IMR-90 (cell line): Measurements from ENCODE around the gene GAS7. TPM values are rescaled to one million over a fixed set of nuclear protein-coding genes. Genes with fewer than 3 reads are reported as not detected.

Experiments used
- ATAC-seq: fragments of 200-7000 bp; cut with Tn5 transposase; 2 replicates; pipeline ENCODE4 v1.9.1; 2020; ENCODE audit warnings: low read depth, mild to moderate bottlenecking, moderate library complexity
- BruUV-seq: library from RNA; stranded (reverse); fragments of 400-500 nt; replicated peaks from 2 replicates; lab custom pipeline; 2021; lab: Mats Ljungman, UMichigan
- CTCF ChIA-PET: fragments of 300-600 bp; formaldehyde crosslinking; extraction: SDS; loops from one replicate; lab custom pipeline; 2021; ENCODE audit warnings: antibody characterized with exemption; lab: Yijun Ruan, JAX
- POLR2A ChIA-PET: fragments of 300-600 bp; sonication (Branson Sonifier 250); formaldehyde crosslinking; loops from one replicate; lab custom pipeline; 2022; ENCODE audit warnings: antibody characterized with exemption; ENCODE audit not compliant: unreplicated experiment; lab: Charles Lee
- DNase-seq: peaks from one replicate; pipeline ENCODE4 v3.0.0; 2013
- H2AFZ ChIP-seq: replicated peaks from 2 replicates; pipeline ENCODE3; 2013; ENCODE audit warnings: low read length, mild to moderate bottlenecking; ENCODE audit not compliant: poor library complexity
- H2AK5ac ChIP-seq: 2 replicates; pipeline ENCODE4 v1.6.1; 2013; ENCODE audit warnings: low read depth, low read length, inconsistent platforms
- H2AK9ac ChIP-seq: replicated peaks from 2 replicates; pipeline ENCODE3; 2013; ENCODE audit warnings: mild to moderate bottlenecking, low read depth, low read length, moderate library complexity; ENCODE audit not compliant: poor library complexity
- H2BK120ac ChIP-seq: 2 replicates; pipeline ENCODE4 v1.6.1; 2013; ENCODE audit warnings: low read depth, low read length, inconsistent platforms
- H2BK15ac ChIP-seq: 3 replicates; pipeline ENCODE4 v1.6.1; 2013; ENCODE audit warnings: low read depth, low read length, inconsistent platforms
- H2BK20ac ChIP-seq: 2 replicates; pipeline ENCODE4 v1.6.1; 2013; ENCODE audit warnings: low read depth, mild to moderate bottlenecking, inconsistent platforms, low read length, moderate library complexity
- H2BK5ac ChIP-seq: 2 replicates; pipeline ENCODE4 v1.6.1; 2013; ENCODE audit warnings: mild to moderate bottlenecking, low read depth, low read length, inconsistent platforms; ENCODE audit not compliant: poor library complexity, severe bottlenecking
- H3K14ac ChIP-seq: replicated peaks from 2 replicates; pipeline ENCODE4 v1.6.1; 2013; ENCODE audit warnings: low read depth, low read length, inconsistent platforms
- H3K18ac ChIP-seq: 2 replicates; pipeline ENCODE4 v1.6.1; 2013; ENCODE audit warnings: low read depth, low read length, control low read depth
- H3K23ac ChIP-seq: 2 replicates; pipeline ENCODE4 v1.6.1; 2013; ENCODE audit warnings: low read depth, low read length, inconsistent platforms
- H3K27ac ChIP-seq: 2 replicates; pipeline ENCODE4 v1.5.1; 2013; ENCODE audit warnings: mild to moderate bottlenecking, control low read depth, low read length; ENCODE audit not compliant: insufficient read depth
- H3K27me3 ChIP-seq: 2 replicates; pipeline ENCODE4 v1.6.1; 2013; ENCODE audit warnings: low read length; ENCODE audit not compliant: control insufficient read depth, insufficient read depth
- H3K36me3 ChIP-seq: 2 replicates; pipeline ENCODE4 v1.6.1; 2013; ENCODE audit warnings: low read length, mixed read lengths; ENCODE audit not compliant: control insufficient read depth, insufficient read depth
- H3K4ac ChIP-seq: 2 replicates; pipeline ENCODE4 v1.6.1; 2013; ENCODE audit warnings: low read depth, low read length, inconsistent platforms
- H3K4me1 ChIP-seq: 2 replicates; pipeline ENCODE4 v1.6.1; 2013; ENCODE audit warnings: low read length, mixed read lengths; ENCODE audit not compliant: control insufficient read depth, insufficient read depth
- H3K4me2 ChIP-seq: 2 replicates; pipeline ENCODE4 v1.6.1; 2013; ENCODE audit warnings: low read depth, mild to moderate bottlenecking, control low read depth, low read length, moderate library complexity
- H3K4me3 ChIP-seq: 2 replicates; pipeline ENCODE4 v1.5.1; 2013; ENCODE audit warnings: low read depth, mild to moderate bottlenecking, control low read depth, low read length, moderate library complexity; ENCODE audit not compliant: insufficient read depth
- H3K56ac ChIP-seq: 2 replicates; pipeline ENCODE4 v1.6.1; 2013; ENCODE audit warnings: low read length, inconsistent platforms; ENCODE audit not compliant: insufficient read depth; ENCODE audit errors: extremely low read depth
- H3K79me1 ChIP-seq, 2 experiments: 2 replicates each; pipeline ENCODE4 v1.6.1; 2013; ENCODE audit warnings: low read length in 2 of 2, inconsistent platforms in 1 of 2, low read depth in 1 of 2
- H3K9ac ChIP-seq: 2 replicates; pipeline ENCODE4 v1.6.1; 2013; ENCODE audit warnings: low read depth, low read length, control low read depth
- H3K9me1 ChIP-seq: 2 replicates; pipeline ENCODE4 v1.6.1; 2013; ENCODE audit warnings: low read length, inconsistent platforms; ENCODE audit not compliant: insufficient read depth
- H3K9me3 ChIP-seq: 2 replicates; pipeline ENCODE4 v1.6.1; 2013; ENCODE audit warnings: low read length; ENCODE audit not compliant: control insufficient read depth, insufficient read depth
- H4K20me1 ChIP-seq: 2 replicates; pipeline ENCODE4 v1.6.1; 2013; ENCODE audit warnings: low read length, inconsistent platforms; ENCODE audit not compliant: insufficient read depth
- H4K5ac ChIP-seq: 2 replicates; pipeline ENCODE4 v1.6.1; 2013; ENCODE audit warnings: mild to moderate bottlenecking, low read depth, low read length, control low read depth
- H4K8ac ChIP-seq, 2 experiments: 2 replicates each; pipeline ENCODE4 v1.6.1; 2013; ENCODE audit warnings: low read depth in 2 of 2, low read length in 2 of 2, control low read depth in 1 of 2, inconsistent platforms in 1 of 2
- H4K91ac ChIP-seq: 2 replicates; pipeline ENCODE4 v1.6.1; 2013; ENCODE audit warnings: low read depth, low read length, inconsistent platforms; ENCODE audit not compliant: insufficient read depth
- ELK1 ChIP-seq: fragments of 150-350 bp; IDR thresholded peaks from 2 replicates; pipeline ENCODE4 v1.6.1; 2016; ENCODE audit warnings: low read depth, mild to moderate bottlenecking, low read length, moderate library complexity, borderline replicate concordance
- MAFK ChIP-seq: IDR thresholded peaks from 2 replicates; pipeline ENCODE4 v1.6.1; 2012; ENCODE audit warnings: low read depth, low read length, improper control_type of control experiment
- MXI1 ChIP-seq: IDR thresholded peaks from 2 replicates; pipeline ENCODE4 v1.6.1; 2012; ENCODE audit warnings: low read depth, mild to moderate bottlenecking, low read length, moderate library complexity, borderline replicate concordance
- RFX5 ChIP-seq: IDR thresholded peaks from 2 replicates; pipeline ENCODE4 v1.8.0; 2012; ENCODE audit warnings: low read depth, mild to moderate bottlenecking, low read length, moderate library complexity
- WGBS, 2 experiments: methylation state at CpG; one replicate each; pipeline versions ENCODE4 v1.1.5 to v1.1.7; 2013; ENCODE audit warnings: missing lambda C conversion rate in 2 of 2; ENCODE audit not compliant: insufficient read length in 1 of 2; ENCODE audit errors: extremely low coverage in 2 of 2; 5-methylcytosine and 5-hydroxymethylcytosine counted together
- dilution Hi-C: fragments of 300-500 bp; cut with HindIII; formaldehyde crosslinking; loops from one replicate; pipeline ENCODE4 v1.14.3; 2018; ENCODE audit warnings: low sequenced_read_pairs; ENCODE audit not compliant: unreplicated experiment
- in situ Hi-C: fragments of 300-500 bp; cut with MboI; formaldehyde crosslinking; loops from 3 replicates; pipeline ENCODE4 v1.14.3; 2019; ENCODE audit warnings: low sequenced_read_pairs, inconsistent platforms, mixed read lengths
- intact Hi-C: fragments of 100-400 bp; cut with micrococcal nuclease; formaldehyde crosslinking; loops from 2 replicates; pipeline ENCODE4 v1.10.0; 2022
- polyA plus RNA-seq, 3 experiments: library from polyadenylated mRNA; depleted of rRNA; stranded (reverse); fragments of >200 nt; gene quantifications; 2 replicates each; pipeline ENCODE4 v1.2.3, GENCODE V29; 2012; ENCODE audit warnings: low replicate concordance in 1 of 3
- total RNA-seq: library from RNA; depleted of rRNA; stranded (reverse); fragments of >200 nt; gene quantifications from 2 replicates; pipeline ENCODE4 v1.2.3, GENCODE V29; 2012

The GAS7 gene
- total and polyA plus RNA-seq, 2 of the 4 experiments (the other 2 are of a cell fraction): 4.6 to 5.0 TPM

- H3K36me3 ChIP-seq: no peaks in the 10 kb centered on the region
- peak overlapping the region; percentile 49; the same call in 1 of the 2 replicates for H2BK20ac ChIP-seq
- peak overlapping the region; percentile 72; the same call in 1 of the 2 replicates for H2AK5ac ChIP-seq
- peak overlapping the region; percentile 28 for H2BK5ac ChIP-seq
- no peak for TF ChIP-seq RFX5
- TF ChIP-seq ELK1: no peak
- no peak for TF ChIP-seq MXI1
- TF ChIP-seq MAFK: no peak
- H3K18ac ChIP-seq: peak overlapping the region; percentile 90
- intact Hi-C loops (no loop called here), in situ Hi-C loops (no loop called here), dilution Hi-C loops (no loop called here)
- H3K23ac ChIP-seq: no peak overlapping the region
- H3K56ac ChIP-seq: no peak overlapping the region
- WGBS, 2 experiments: no CpG with 5 or more reads among the region's 7 CpGs
- no peaks in the 10 kb centered on the region; the same call in 1 of the 2 replicates for H3K9me1 ChIP-seq
- peak overlapping the region; percentile 46; the same call in 1 of the 2 replicates for H3K4me2 ChIP-seq
- 0 out of 2 replicates have a peak overlapping the region, but pooled peaks have one; percentile 31 for H3K14ac ChIP-seq
- H3K4ac ChIP-seq: peak overlapping the region; percentile 80
- no peak overlapping the region for H2AFZ ChIP-seq
- H4K91ac ChIP-seq: peak overlapping the region; percentile 52; the same call in 1 of the 2 replicates
- peaks cover 23% of the 10 kb centered on the region for H3K4me1 ChIP-seq
- H2BK120ac ChIP-seq: peak overlapping the region; percentile 84
- BruUV-seq: no TSS peak
- H2AK9ac ChIP-seq: no peak overlapping the region
- CTCF ChIA-PET: interaction anchor here (0.6 to 1.3 kb wide), 3 partner anchors 20 to 180 kb away, joined by 4 to 5 read pairs (median 4); no protein-coding TSS in a partner anchor
- H4K8ac ChIP-seq: peak overlapping the region in 1 of 2 experiments; percentile 19; a peak in 2 of 4 replicates
- peak overlapping the region; percentile 79; the same call in 1 of the 2 replicates for H3K27ac ChIP-seq
- no peaks in the 10 kb centered on the region for H3K9me3 ChIP-seq
- no peaks in the 10 kb centered on the region for H3K27me3 ChIP-seq
- no peaks in the 10 kb centered on the region for H3K79me1 ChIP-seq
- POLR2A ChIA-PET: interaction anchor here (0.6 kb wide), 1 partner anchor 312 kb away, joined by 5 read pairs; no protein-coding TSS in a partner anchor
- no peak overlapping the region; the same call in 1 of the 2 replicates for H3K9ac ChIP-seq
- H2BK15ac ChIP-seq: no peak overlapping the region
- no peak for ATAC-seq
- H4K5ac ChIP-seq: peak overlapping the region; percentile 87
- H4K20me1 ChIP-seq: no peaks in the 10 kb centered on the region
- no peak for DNase-seq
- no peak overlapping the region for H3K4me3 ChIP-seq
Measured at GRCh38 chr17:9908649-9909042, 289.8 kb downstream of the GAS7 start.
